Uterus (tissue), 4 donors: ENCODE data around the gene PPM1G. TPM values are rescaled to one million over a fixed set of nuclear protein-coding genes. Genes with fewer than 3 reads are reported as not detected.
"Not testable (repeated sequence)": the region's sequence is repeated elsewhere in the genome, so short reads cannot be mapped to it uniquely, and the experiment has no call there.

Source experiments
- DNase-seq, 2 donors: peaks; one replicate each; pipeline ENCODE4 v3.0.0-alpha.2; 2019 to 2020
- H3K27ac ChIP-seq, 2 donors: fragments of 200-600 bp; sonication (generic); 1 replicate in 1 of 2; 2 replicates in 1 of 2; pipeline ENCODE4 v1.5.1; 2016 to 2018
- H3K27me3 ChIP-seq, 2 donors: fragments of 200-600 bp; sonication (generic); one replicate each; pipeline ENCODE4 v1.5.1; 2018 to 2019; ENCODE audit warnings: control low read depth in 1 of 2
- H3K36me3 ChIP-seq, 2 donors: fragments of 200-600 bp; sonication (generic); one replicate each; pipeline ENCODE4 v1.5.1; 2019; ENCODE audit warnings: control low read depth in 1 of 2
- H3K4me1 ChIP-seq, 2 donors: fragments of 200-600 bp; sonication (generic); one replicate each; pipeline ENCODE4 v1.5.1; 2018 to 2019; ENCODE audit warnings: control low read depth in 1 of 2
- H3K4me3 ChIP-seq, 2 donors: fragments of 200-600 bp; sonication (generic); 1 replicate in 1 of 2; 2 replicates in 1 of 2; pipeline ENCODE4 v1.5.1; 2018 to 2019; ENCODE audit warnings: mild to moderate bottlenecking in 1 of 2
- H3K9me3 ChIP-seq, 2 donors: fragments of 200-600 bp; sonication (generic); one replicate each; pipeline ENCODE4 v1.5.1; 2019; ENCODE audit warnings: control low read depth in 1 of 2
- CTCF ChIP-seq, 4 experiments: fragments of 200-600 bp in 2 of 4; fragments of 450-650 bp in 2 of 4; sonication (generic) in 2 of 4; IDR thresholded peaks; one replicate each; pipeline ENCODE4 v1.5.1; 2016 to 2019; ENCODE audit warnings: antibody characterized with exemption in 4 of 4, mild to moderate bottlenecking in 2 of 4, moderate library complexity in 1 of 4
- POLR2A ChIP-seq, 2 donors: fragments of 450-650 bp; IDR thresholded peaks; one replicate each; pipeline ENCODE4 v1.6.1; 2016; ENCODE audit warnings: antibody characterized with exemption in 2 of 2, mild to moderate bottlenecking in 1 of 2, moderate library complexity in 1 of 2
- intact Hi-C: fragments of 100-400 bp; cut with DNase I; formaldehyde crosslinking; loops from one replicate; pipeline ENCODE4 v1.15.1; 2023; ENCODE audit warnings: low total_unique reads
- total RNA-seq, 4 donors: library from RNA; depleted of rRNA in 3 of 4; stranded (reverse); fragments of >200 nt in 3 of 4; gene quantifications; one replicate each; pipeline versions ENCODE4 v1.1.0 to v1.2.4, GENCODE V29; 2014 to 2023
- donor health status: DM: yes; HTN: yes; CAD: no.

Gene PPM1G
- total RNA-seq, 4 donors from 2014 or later, result 15.9 to 54.1 (median 42.2) TPM

DNA sequence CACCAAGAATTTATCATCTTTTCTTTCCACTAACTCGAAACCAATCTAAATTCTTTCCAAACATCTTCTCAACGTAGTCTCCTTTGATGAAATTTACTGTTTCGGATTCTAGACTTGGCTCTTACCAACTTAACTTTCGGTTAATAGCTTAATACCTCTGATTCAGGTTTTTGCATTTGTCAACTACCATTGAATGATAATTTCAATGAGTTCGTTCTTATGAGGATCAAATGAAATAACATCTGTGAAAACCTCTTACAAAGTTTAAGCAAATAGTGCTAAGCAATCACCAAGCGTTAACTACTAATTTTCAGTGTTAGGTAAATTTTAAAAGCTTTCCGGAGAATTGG, 18.4 kb upstream of the PPM1G start:
- Histone ChIP-seq H3K4me3 (peak overlapping the region; percentile 95 to 98), H3K36me3 (no peaks in the 10 kb centered on the region), H3K9me3 (no peaks in the 10 kb centered on the region), H3K27ac (peak overlapping the region; percentile 95 to 99), H3K27me3 (no peaks in the 10 kb centered on the region), H3K4me1 (peaks cover 0 to 8% of the 10 kb centered on the region in 2 donors)
- intact Hi-C loops, result no loop called here
- no peak for DNase-seq
- TF ChIP-seq CTCF (IDR thresholded peaks at IDR 0.05) (no peak), POLR2A (IDR thresholded peaks at IDR 0.05) (no peak)

GRCh38 chr2:27425039-27425438, 15.6 kb upstream of the PPM1G start:
- H3K4me3 ChIP-seq, H3K4me1 ChIP-seq, H3K27me3 ChIP-seq, H3K27ac ChIP-seq, H3K36me3 ChIP-seq, intact Hi-C loops, DNase-seq, H3K9me3 ChIP-seq: not testable (repeated sequence)

GRCh38 chr2:27422958-27423357, 13.6 kb upstream of the PPM1G start:
- H3K36me3 ChIP-seq, result no peaks in the 10 kb centered on the region
- H3K9me3 ChIP-seq, result no peaks in the 10 kb centered on the region
- no peaks in the 10 kb centered on the region for H3K4me1 ChIP-seq
- no peak overlapping the region for H3K4me3 ChIP-seq
- DNase-seq, result no peak
- no peak overlapping the region for H3K27ac ChIP-seq
- intact Hi-C loops, result no loop called here
- H3K27me3 ChIP-seq, result no peaks in the 10 kb centered on the region
- TF ChIP-seq CTCF (IDR thresholded peaks at IDR 0.05), result no peak
- TF ChIP-seq POLR2A (IDR thresholded peaks at IDR 0.05), result no peak

DNA sequence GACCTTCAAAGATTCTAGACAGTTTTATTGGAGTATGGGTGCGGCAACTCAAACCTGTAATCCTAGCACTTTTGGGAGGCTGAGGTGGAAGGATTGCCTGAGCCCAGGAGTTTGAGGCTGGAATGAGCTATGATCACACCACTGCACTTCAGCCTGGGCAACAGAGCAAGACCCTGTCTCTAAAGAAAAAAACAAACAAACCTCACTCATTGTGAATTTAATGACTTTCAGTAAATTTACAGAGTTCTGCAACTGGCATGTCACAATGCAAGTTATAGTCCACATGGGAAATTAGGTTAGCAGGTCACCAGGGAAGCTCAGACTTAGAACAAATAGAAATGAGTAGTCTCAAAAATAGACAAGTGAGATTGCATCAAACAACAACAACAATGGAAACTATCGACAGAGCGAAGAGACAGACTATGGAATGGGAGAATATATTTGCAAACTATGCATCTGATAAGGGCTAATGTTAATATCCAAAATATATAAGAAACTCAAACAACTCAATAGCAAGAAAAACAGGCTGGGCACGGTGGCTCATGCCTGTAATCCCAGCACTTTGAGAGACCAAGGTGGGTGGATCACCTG, 12.4 kb upstream of the PPM1G start:
- Histone ChIP-seq H3K36me3 (no peaks in the 10 kb centered on the region), H3K4me3 (no peak overlapping the region), H3K27ac (no peak overlapping the region), H3K4me1 (no peaks in the 10 kb centered on the region), H3K9me3 (no peaks in the 10 kb centered on the region), H3K27me3 (no peaks in the 10 kb centered on the region)
- DNase-seq, result no peak
- TF ChIP-seq POLR2A (IDR thresholded peaks at IDR 0.05) (no peak), CTCF (IDR thresholded peaks at IDR 0.05) (no peak)
- intact Hi-C loops, result no loop called here

DNA sequence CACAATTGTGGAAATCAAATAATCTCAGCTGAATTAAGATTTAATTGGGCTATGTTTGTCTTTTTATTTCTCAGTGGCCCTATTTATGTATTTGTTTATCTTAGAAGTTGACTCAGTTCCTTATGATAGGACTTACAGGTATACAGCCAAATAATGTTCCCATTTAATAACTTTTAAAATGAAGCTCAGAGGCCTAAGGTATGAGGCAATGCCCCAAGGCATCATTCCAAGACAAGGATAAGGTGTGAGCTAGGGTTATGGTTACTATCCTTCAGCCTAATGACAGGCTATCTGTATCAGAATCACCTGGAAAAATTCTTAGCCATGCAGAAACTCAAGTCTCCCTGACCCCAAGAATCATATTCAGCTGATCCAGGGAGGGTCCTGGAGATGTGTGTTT, 11.6 kb upstream of the PPM1G start:
- intact Hi-C loops, result no loop called here
- Histone ChIP-seq H3K4me3 (no peak overlapping the region), H3K4me1 (no peaks in the 10 kb centered on the region), H3K27me3 (no peaks in the 10 kb centered on the region), H3K9me3 (no peaks in the 10 kb centered on the region), H3K27ac (no peak overlapping the region), H3K36me3 (no peaks in the 10 kb centered on the region)
- TF ChIP-seq POLR2A (IDR thresholded peaks at IDR 0.05) (no peak), CTCF (IDR thresholded peaks at IDR 0.05) (no peak)
- DNase-seq, result no peak

DNA sequence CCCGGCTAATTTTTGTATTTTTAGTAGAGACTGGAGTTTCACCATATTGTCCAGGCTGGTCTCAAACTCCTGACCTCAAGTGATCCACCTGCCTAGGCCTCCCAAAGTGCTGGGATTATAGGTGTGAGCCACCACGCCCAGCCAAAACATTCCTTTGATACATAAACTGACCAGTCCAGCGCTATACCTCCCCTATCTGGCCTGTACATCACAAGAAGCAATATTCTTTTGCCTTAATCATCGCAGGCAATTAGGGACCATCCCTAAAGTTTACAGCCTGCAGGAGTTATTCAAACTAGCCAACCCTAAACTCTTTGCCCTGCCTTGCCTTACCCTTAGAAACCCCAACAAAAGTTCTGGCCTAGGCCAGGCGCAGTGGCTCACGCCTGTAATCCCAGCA, 6.8 kb upstream of the PPM1G start:
- Histone ChIP-seq H3K27ac (no peak overlapping the region), H3K4me1 (no peaks in the 10 kb centered on the region), H3K9me3 (no peaks in the 10 kb centered on the region), H3K4me3 (no peak overlapping the region), H3K36me3 (no peaks in the 10 kb centered on the region), H3K27me3 (no peaks in the 10 kb centered on the region)
- DNase-seq, result no peak
- intact Hi-C loops, result no loop called here
- TF ChIP-seq CTCF (IDR thresholded peaks at IDR 0.05), result no peak
- TF ChIP-seq POLR2A (IDR thresholded peaks at IDR 0.05), result no peak
